Measurements from ENCODE around the gene BAHCC1.

Gene BAHCC1

GRCh38 chr17:81364278-81365147 lies 30.7 kb upstream of the BAHCC1 start:
- no peak for DNase-seq (ENCODE audit: low read depth in 2 of 2)
- TF ChIP-seq, protein P1, sequence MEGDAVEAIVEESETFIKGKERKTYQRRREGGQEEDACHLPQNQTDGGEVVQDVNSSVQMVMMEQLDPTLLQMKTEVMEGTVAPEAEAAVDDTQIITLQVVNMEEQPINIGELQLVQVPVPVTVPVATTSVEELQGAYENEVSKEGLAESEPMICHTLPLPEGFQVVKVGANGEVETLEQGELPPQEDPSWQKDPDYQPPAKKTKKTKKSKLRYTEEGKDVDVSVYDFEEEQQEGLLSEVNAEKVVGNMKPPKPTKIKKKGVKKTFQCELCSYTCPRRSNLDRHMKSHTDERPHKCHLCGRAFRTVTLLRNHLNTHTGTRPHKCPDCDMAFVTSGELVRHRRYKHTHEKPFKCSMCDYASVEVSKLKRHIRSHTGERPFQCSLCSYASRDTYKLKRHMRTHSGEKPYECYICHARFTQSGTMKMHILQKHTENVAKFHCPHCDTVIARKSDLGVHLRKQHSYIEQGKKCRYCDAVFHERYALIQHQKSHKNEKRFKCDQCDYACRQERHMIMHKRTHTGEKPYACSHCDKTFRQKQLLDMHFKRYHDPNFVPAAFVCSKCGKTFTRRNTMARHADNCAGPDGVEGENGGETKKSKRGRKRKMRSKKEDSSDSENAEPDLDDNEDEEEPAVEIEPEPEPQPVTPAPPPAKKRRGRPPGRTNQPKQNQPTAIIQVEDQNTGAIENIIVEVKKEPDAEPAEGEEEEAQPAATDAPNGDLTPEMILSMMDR (IDR thresholded peaks at IDR 0.05; ENCODE audit: low read depth, low read length): no peak
- no peak overlapping the region for H3K4me3 ChIP-seq (replicated peaks in 1 of 2; ENCODE audit: low read depth in 2 of 2, low read length in 2 of 2)

- peak; percentile 69 to 78 for DNase-seq (ENCODE audit: low read depth in 2 of 2)
- H3K4me3 ChIP-seq (replicated peaks in 1 of 2; ENCODE audit: low read depth in 2 of 2, low read length in 2 of 2): peak overlapping the region; percentile 17 to 42
- TF ChIP-seq, protein P1 (IDR thresholded peaks at IDR 0.05; ENCODE audit: low read depth, low read length): no peak
Measured at GRCh38 chr17:81365148-81365600, 30.1 kb upstream of the BAHCC1 start.

DNA sequence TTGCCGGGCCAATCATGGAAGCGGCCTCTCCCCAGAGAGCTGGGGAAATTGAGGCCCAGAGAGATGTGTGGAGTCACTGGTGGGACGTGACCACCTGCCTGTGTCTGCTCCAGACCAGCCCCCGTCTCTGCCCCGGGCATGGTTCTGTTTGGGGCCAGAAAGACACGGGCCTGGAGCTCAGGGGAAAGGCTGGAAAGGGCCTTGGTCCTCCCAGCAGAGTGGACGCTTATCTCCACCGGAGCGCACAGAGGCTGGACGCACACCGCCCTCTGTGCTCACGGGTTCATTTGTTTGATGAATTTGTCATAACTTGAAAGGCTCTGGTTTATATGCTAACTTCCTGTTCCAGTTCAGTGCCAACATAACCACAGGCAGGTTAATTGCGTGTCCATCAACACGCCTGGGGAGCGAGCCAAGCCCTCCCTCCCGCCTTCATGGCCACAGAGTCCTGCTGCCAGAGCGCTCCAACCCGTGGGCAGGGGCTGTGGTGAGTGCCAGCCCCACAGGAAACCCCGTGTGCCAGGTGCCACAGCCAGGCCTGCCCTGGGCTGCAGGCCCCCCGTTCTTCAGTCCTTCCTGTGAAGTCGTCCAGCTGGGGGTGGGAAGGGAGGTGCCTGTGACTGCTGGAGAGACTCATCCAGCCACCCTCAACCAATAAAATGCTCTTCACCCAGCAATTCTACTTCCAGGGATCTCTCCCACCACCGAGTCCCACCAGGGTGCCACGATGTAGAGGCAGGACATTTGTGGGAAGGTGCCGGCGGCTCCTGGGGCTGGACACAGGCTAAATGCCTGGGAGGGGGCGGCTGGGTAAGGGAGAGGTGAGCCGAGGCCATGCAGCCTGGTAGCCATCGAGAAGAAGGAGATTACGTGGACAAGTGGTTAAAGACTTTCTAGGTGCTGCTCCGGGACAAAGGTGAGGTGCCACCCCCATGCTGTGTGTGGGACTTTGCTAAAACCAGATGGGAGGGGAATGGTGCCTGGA lies 29.4 kb upstream of the BAHCC1 start:
- H3K4me3 ChIP-seq (replicated peaks in 1 of 2; ENCODE audit: low read depth in 2 of 2, low read length in 2 of 2): peak overlapping the region in 1 of 2 donors; percentile 42
- TF ChIP-seq, protein P1 (IDR thresholded peaks at IDR 0.05; ENCODE audit: low read depth, low read length): no peak

GRCh38 chr17:81366648-81367047 lies 28.6 kb upstream of the BAHCC1 start:
- DNase-seq (ENCODE audit: low read depth in 2 of 2): no peak
- TF ChIP-seq, protein P1 (IDR thresholded peaks at IDR 0.05; ENCODE audit: low read depth, low read length): no peak
- H3K4me3 ChIP-seq (replicated peaks in 1 of 2; ENCODE audit: low read depth in 2 of 2, low read length in 2 of 2): no peak overlapping the region

More for the DNA sequence above, 29.4 kb upstream of the BAHCC1 start:
- peak; percentile 29 to 85 for DNase-seq (ENCODE audit: low read depth in 2 of 2)

DNA sequence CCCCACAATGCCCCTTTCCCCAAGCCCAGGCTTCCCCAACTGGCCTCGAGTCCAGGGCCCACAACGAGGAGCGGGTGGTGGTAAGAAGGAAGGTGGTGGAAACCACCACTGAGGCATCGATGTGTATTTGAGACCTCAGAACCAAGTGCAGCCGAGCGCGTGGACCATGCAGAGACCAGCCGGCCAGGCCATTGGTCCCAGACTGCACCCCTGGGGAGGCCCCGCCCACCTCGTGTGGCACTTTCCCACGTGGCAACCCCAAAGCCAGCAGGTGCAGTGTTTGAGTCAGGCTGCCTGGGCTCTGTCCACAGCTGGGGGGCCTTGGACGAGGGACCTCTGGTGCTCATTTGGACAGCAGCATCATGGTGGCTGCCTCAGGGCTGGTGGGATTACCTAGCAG lies 28.1 kb upstream of the BAHCC1 start:
- TF ChIP-seq, protein P1 (IDR thresholded peaks at IDR 0.05; ENCODE audit: low read depth, low read length): no peak
- H3K4me3 ChIP-seq (replicated peaks in 1 of 2; ENCODE audit: low read depth in 2 of 2, low read length in 2 of 2): no peak overlapping the region
- no peak for DNase-seq (ENCODE audit: low read depth in 2 of 2)

DNA sequence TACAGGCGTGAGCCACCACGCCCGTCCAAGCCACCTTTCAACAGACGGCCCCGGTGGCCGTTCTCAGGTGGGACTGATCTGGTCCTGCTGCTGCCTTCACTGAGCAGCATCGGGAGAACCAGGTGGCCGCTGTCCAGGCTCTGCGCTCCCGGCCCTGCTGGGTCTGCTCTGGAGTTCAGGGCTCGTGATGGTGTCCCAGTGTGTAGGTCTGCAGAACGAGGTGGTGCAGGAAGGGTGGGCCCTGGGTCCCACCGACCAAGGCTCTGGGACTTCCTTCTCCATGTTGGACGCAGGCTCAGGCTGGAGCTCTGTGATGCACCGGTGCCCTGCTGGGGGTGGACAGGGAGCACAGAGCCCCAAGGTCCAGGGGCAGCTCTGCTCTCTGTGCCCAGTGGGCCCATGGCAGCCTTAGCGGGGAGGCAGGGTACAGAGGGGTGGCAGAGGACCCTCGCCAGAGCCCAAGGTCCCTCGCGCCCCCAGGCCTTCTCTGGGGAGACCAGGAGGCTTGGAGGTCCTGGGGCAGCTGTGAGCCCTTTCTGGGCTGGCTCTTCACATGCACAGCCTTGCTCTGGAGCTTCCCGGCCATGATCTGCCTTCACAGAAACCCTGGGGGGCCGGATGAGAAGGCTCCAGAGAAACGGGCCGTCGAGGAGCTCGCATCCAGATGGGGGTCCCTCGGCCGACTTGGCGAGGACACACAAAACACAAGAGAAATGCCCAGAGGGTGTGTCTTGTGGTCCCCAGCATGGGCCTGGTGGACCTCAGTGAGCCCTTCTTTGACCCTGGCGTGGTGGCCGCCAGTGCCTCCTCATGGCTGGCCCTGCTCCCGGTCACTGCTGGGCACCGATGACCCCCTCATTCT lies 26.9 kb upstream of the BAHCC1 start:
- DNase-seq (ENCODE audit: low read depth in 2 of 2): no peak
- TF ChIP-seq, protein P1 (IDR thresholded peaks at IDR 0.05; ENCODE audit: low read depth, low read length): no peak
- no peak overlapping the region for H3K4me3 ChIP-seq (replicated peaks in 1 of 2; ENCODE audit: low read depth in 2 of 2, low read length in 2 of 2)
